HG02884 (cell line): ENCODE measurements around the gene CLEC12A.
"Not testable (repeated sequence)": the region's sequence is repeated elsewhere in the genome, so short reads cannot be mapped to it uniquely, and the experiment has no call there.

Experiments
- ATAC-seq: cut with Tn5 transposase; IDR thresholded peaks from one replicate; pipeline ENCODE4 v1.9.1; 2021; ENCODE audit warnings: mild to moderate bottlenecking, moderate library complexity; ENCODE audit not compliant: unreplicated experiment

Gene CLEC12A

GRCh38 chr12:9971181-9971580, at the start of gene CLEC12A:
CLEC12A (plus strand) TSS chr12:9971409; CDS start chr12:9971597, 188 bp downstream.
- ATAC-seq = no peak

GRCh38 chr12:9922429-9922828, 48.8 kb upstream of the CLEC12A start:
- no peak for ATAC-seq

GRCh38 chr12:9925705-9926393, 45.4 kb upstream of the CLEC12A start:
- ATAC-seq = no peak

GRCh38 chr12:9926876-9927275, 44.3 kb upstream of the CLEC12A start:
- ATAC-seq = no peak

- ATAC-seq = no peak
Observed at GRCh38 chr12:9928607-9929006, 42.6 kb upstream of the CLEC12A start.

GRCh38 chr12:9931245-9931644, 40.0 kb upstream of the CLEC12A start:
- ATAC-seq = no peak

GRCh38 chr12:9932270-9932669, 38.9 kb upstream of the CLEC12A start, which contains the start of gene CLEC2A:
CLEC2A (minus strand) TSS chr12:9932370; CDS start chr12:9932329, 41 bp downstream.
- ATAC-seq = no peak

GRCh38 chr12:9933958-9934357, 37.3 kb upstream of the CLEC12A start:
- no peak for ATAC-seq

GRCh38 chr12:9935026-9935425, 36.2 kb upstream of the CLEC12A start:
- ATAC-seq = no peak

GRCh38 chr12:9936591-9936990, 34.6 kb upstream of the CLEC12A start:
- ATAC-seq = no peak

GRCh38 chr12:9940375-9940774, 30.8 kb upstream of the CLEC12A start:
- ATAC-seq = no peak

GRCh38 chr12:9941838-9942237, 29.4 kb upstream of the CLEC12A start:
- ATAC-seq = no peak

GRCh38 chr12:9943240-9943639, 28.0 kb upstream of the CLEC12A start:
- ATAC-seq = no peak

GRCh38 chr12:9944391-9944790, 26.8 kb upstream of the CLEC12A start:
- ATAC-seq = no peak

- no peak for ATAC-seq
Observed at GRCh38 chr12:9947674-9948073, 23.5 kb upstream of the CLEC12A start.

GRCh38 chr12:9948606-9949296, 22.5 kb upstream of the CLEC12A start:
- peak; percentile 95 for ATAC-seq

GRCh38 chr12:9951026-9951675, 20.1 kb upstream of the CLEC12A start:
- ATAC-seq = no peak

GRCh38 chr12:9952954-9953729, 18.1 kb upstream of the CLEC12A start:
- not testable (repeated sequence) for ATAC-seq

- no peak for ATAC-seq
Observed at GRCh38 chr12:9957834-9958233, 13.4 kb upstream of the CLEC12A start.

- ATAC-seq = no peak
Observed at GRCh38 chr12:9960590-9960989, 10.6 kb upstream of the CLEC12A start.

- ATAC-seq = peak; percentile 63
Observed at GRCh38 chr12:9961106-9961505, 10.1 kb upstream of the CLEC12A start.
